Endothelial cell of umbilical vein (primary cell): ENCODE results near the gene COCH. TPM values are rescaled to one million over a fixed set of nuclear protein-coding genes. Genes with fewer than 3 reads are reported as not detected.

Experiments
- BruUV-seq: library from RNA; stranded (reverse); fragments of 400-500 nt; replicated peaks from 2 replicates; lab custom pipeline; 2021; lab: Mats Ljungman, UMichigan
- CTCF ChIA-PET: fragments of 300-600, 350-600 bp; sonication (Branson Sonifier 250); formaldehyde crosslinking; loops from one replicate; lab custom pipeline; 2021; ENCODE audit warnings: antibody characterized with exemption, inconsistent platforms; lab: Charles Lee
- POLR2A ChIA-PET: fragments of 300-600, 350-600 bp; sonication (Branson Sonifier 250); formaldehyde crosslinking; loops from one replicate; lab custom pipeline; 2021; ENCODE audit warnings: antibody characterized with exemption, inconsistent platforms; lab: Charles Lee
- DNase-seq: peaks from one replicate; pipeline ENCODE4 v3.0.0-alpha.2; 2011; ENCODE audit warnings: low read depth, low spot score
- FAIRE-seq: peaks from 2 replicates; lab custom pipeline; 2011; peaks lifted over from hg19 to GRCh38; lab: Jason Lieb, UNC
- H2AFZ ChIP-seq: 2 replicates; pipeline ENCODE4 v1.6.0; 2012; ENCODE audit warnings: low read depth, low read length, control low read depth, inconsistent platforms
- H3K27ac ChIP-seq: 2 replicates; pipeline ENCODE4 v1.5.1; 2011; ENCODE audit warnings: low read depth, mild to moderate bottlenecking, control low read depth, low read length, moderate library complexity; ENCODE audit not compliant: insufficient read depth
- H3K27me3 ChIP-seq, 2 experiments: 2 replicates each; pipeline versions ENCODE4 v1.6.0 to v1.6.1; 2011; ENCODE audit warnings: low read length in 2 of 2, mixed read lengths in 1 of 2; ENCODE audit not compliant: control insufficient read depth in 2 of 2, insufficient read depth in 2 of 2
- H3K36me3 ChIP-seq, 2 experiments: 2 replicates in 1 of 2; 3 replicates in 1 of 2; pipeline ENCODE4 v1.5.1; 2011; ENCODE audit warnings: low read length in 2 of 2, mild to moderate bottlenecking in 1 of 2, moderate library complexity in 1 of 2; ENCODE audit not compliant: control insufficient read depth in 2 of 2, insufficient read depth in 2 of 2; ENCODE audit errors: extremely low read depth in 1 of 2
- H3K4me1 ChIP-seq: 3 replicates; pipeline ENCODE4 v1.5.1; 2011; ENCODE audit warnings: mild to moderate bottlenecking, low read length; ENCODE audit not compliant: control insufficient read depth, insufficient read depth; ENCODE audit errors: extremely low read depth
- H3K4me2 ChIP-seq: 2 replicates; pipeline ENCODE4 v1.6.1; 2011; ENCODE audit warnings: low read length, control low read depth, mixed read lengths; ENCODE audit not compliant: insufficient read depth
- H3K4me3 ChIP-seq, 3 experiments: fragments of 200-600 bp in 1 of 3; sonication (generic), shearing (Covaris generic) in 1 of 3; replicated peaks in 1 of 3; 2 replicates each; pipeline ENCODE4 v1.5.1; 2011 to 2016; ENCODE audit warnings: control low read depth in 3 of 3, low read length in 3 of 3, mild to moderate bottlenecking in 2 of 3, inconsistent platforms in 1 of 3, low read depth in 1 of 3, moderate library complexity in 1 of 3; ENCODE audit not compliant: insufficient read depth in 1 of 3
- H3K79me2 ChIP-seq: 2 replicates; pipeline ENCODE4 v1.6.0; 2012; ENCODE audit warnings: low read length, inconsistent platforms; ENCODE audit not compliant: control insufficient read depth, insufficient read depth
- H3K9ac ChIP-seq: replicated peaks from 2 replicates; pipeline ENCODE3; 2011; ENCODE audit warnings: low read length, control low read depth; ENCODE audit not compliant: insufficient read depth; ENCODE audit errors: extremely low read depth
- H3K9me1 ChIP-seq: replicated peaks from 3 replicates; pipeline ENCODE4 v1.6.0; 2011; ENCODE audit warnings: mild to moderate bottlenecking, low read length; ENCODE audit not compliant: control insufficient read depth, insufficient read depth; ENCODE audit errors: extremely low read depth
- H3K9me3 ChIP-seq: replicated peaks from 2 replicates; pipeline ENCODE4 v1.5.1; 2012; ENCODE audit warnings: low read length, inconsistent platforms; ENCODE audit not compliant: control insufficient read depth, insufficient read depth
- H4K20me1 ChIP-seq: replicated peaks from 2 replicates; pipeline ENCODE3; 2011; ENCODE audit warnings: mild to moderate bottlenecking, low read length; ENCODE audit not compliant: control insufficient read depth, insufficient read depth; ENCODE audit errors: extremely low read depth
- CTCF ChIP-seq, 2 donors: IDR thresholded peaks; 1 replicate in 1 of 2; 2 replicates in 1 of 2; pipeline ENCODE4 v1.5.1; 2011; ENCODE audit warnings: low read length in 2 of 2, mild to moderate bottlenecking in 2 of 2, moderate library complexity in 2 of 2, control low read depth in 1 of 2, inconsistent platforms in 1 of 2, low read depth in 1 of 2; ENCODE audit not compliant: insufficient read depth in 1 of 2; ENCODE audit errors: extremely low read depth in 1 of 2
- EZH2 ChIP-seq: IDR thresholded peaks from 2 replicates; pipeline ENCODE4 v1.6.1; 2012; ENCODE audit warnings: borderline replicate concordance, low read depth, mild to moderate bottlenecking, moderate library complexity, low read length, inconsistent platforms; ENCODE audit not compliant: severe bottlenecking
- FOS ChIP-seq: IDR thresholded peaks from 2 replicates; pipeline ENCODE4 v1.6.1; 2011; ENCODE audit warnings: mild to moderate bottlenecking, low read length, moderate library complexity, borderline replicate concordance; ENCODE audit not compliant: insufficient read depth
- GATA2 ChIP-seq: IDR thresholded peaks from 2 replicates; pipeline ENCODE4 v1.7.0; 2011; ENCODE audit warnings: low read depth, mild to moderate bottlenecking, moderate library complexity, mixed read lengths, low read length; ENCODE audit not compliant: insufficient read length, insufficient read depth
- JUN ChIP-seq: IDR thresholded peaks from 2 replicates; pipeline ENCODE4 v1.6.1; 2011; ENCODE audit warnings: borderline replicate concordance, low read depth; ENCODE audit not compliant: insufficient read length, insufficient read depth
- MAX ChIP-seq: IDR thresholded peaks from 2 replicates; pipeline ENCODE4 v1.6.1; 2011; ENCODE audit not compliant: insufficient read depth, insufficient read length
- MYC ChIP-seq: IDR thresholded peaks from one replicate; pipeline ENCODE4 v1.6.1; 2011; ENCODE audit warnings: mild to moderate bottlenecking, low read depth, low read length
- POLR2A ChIP-seq: IDR thresholded peaks from 2 replicates; pipeline ENCODE4 v1.6.1; 2012; ENCODE audit warnings: low read depth, mild to moderate bottlenecking, control low read depth, low read length
- POLR2AphosphoS5 ChIP-seq: IDR thresholded peaks from 2 replicates; pipeline ENCODE4 v1.6.1; 2012; ENCODE audit warnings: low read depth, mild to moderate bottlenecking, control low read depth, low read length, moderate library complexity; ENCODE audit not compliant: insufficient read depth
- dilution Hi-C: fragments of 300-500 bp; cut with MboI; formaldehyde crosslinking; loops from one replicate; pipeline ENCODE4 v1.15.0; 2019; ENCODE audit warnings: low sequenced_read_pairs; ENCODE audit not compliant: extremely low pct_ligation_motif_present
- intact Hi-C: fragments of 100-400 bp; cut with micrococcal nuclease; formaldehyde crosslinking; loops from one replicate; pipeline ENCODE4 v1.10.0; 2022
- polyA plus RNA-seq, 4 experiments: library from polyadenylated mRNA; depleted of rRNA in 3 of 4; stranded (reverse) in 3 of 4; unstranded in 1 of 4; fragments of >200 nt; gene quantifications; 2 replicates each; pipeline versions ENCODE4 v1.2.1 to v1.2.3, GENCODE V29; 2011 to 2012; ENCODE audit warnings: missing spikeins in 1 of 4
- total RNA-seq: library from RNA; stranded (reverse); gene quantifications from 2 replicates; pipeline ENCODE4 v1.2.3, GENCODE V29; 2021

COCH gene
- total and polyA plus RNA-seq, 2 donors (not counting 3 experiments of a cell fraction or from before 2014, with no cell fraction given): 0.87 to 1.9 TPM

GRCh38 chr14:30849983-30850382 lies 24.4 kb upstream of the COCH start:
- Histone ChIP-seq H3K79me2 (no peaks in the 10 kb centered on the region), H2AFZ (no peak overlapping the region), H3K9me3 (no peaks in the 10 kb centered on the region), H4K20me1 (no peaks in the 10 kb centered on the region), H3K9me1 (no peaks in the 10 kb centered on the region), H3K36me3 (no peaks in the 10 kb centered on the region), H3K4me2 (no peak overlapping the region), H3K27ac (no peak overlapping the region), H3K27me3 (peaks cover 3 to 11% of the 10 kb centered on the region in 2 experiments), H3K4me3 (no peak overlapping the region), H3K4me1 (no peaks in the 10 kb centered on the region), H3K9ac (no peak overlapping the region)
- POLR2A ChIA-PET: no interaction called here
- DNase-seq: no peak
- FAIRE-seq: no peak
- BruUV-seq: no TSS peak
- CTCF ChIA-PET: no interaction called here
- TF ChIP-seq POLR2AphosphoS5 (no peak), GATA2 (no peak), FOS (no peak), POLR2A (no peak), JUN (no peak), MAX (no peak), MYC (no peak), EZH2 (no peak), CTCF (IDR thresholded peaks at IDR 0.05; ENCODE audit: extremely low read depth in 1 of 2, insufficient read depth in 1 of 2, low read depth in 1 of 2, low read length in 2 of 2) (no peak)
- intact Hi-C loops: no loop called here
- dilution Hi-C loops: no loop called here
